ENCODE measurements around the gene LGMN. TPM values are rescaled to one million over a fixed set of nuclear protein-coding genes. Genes with fewer than 3 reads are reported as not detected.
A peak's percentile ranks its signal among the peaks of the same experiment; 100 is the strongest.

The LGMN gene
- total RNA-seq, 2 experiments from 2014 or later = 0.63 to 1.2 TPM

DNA sequence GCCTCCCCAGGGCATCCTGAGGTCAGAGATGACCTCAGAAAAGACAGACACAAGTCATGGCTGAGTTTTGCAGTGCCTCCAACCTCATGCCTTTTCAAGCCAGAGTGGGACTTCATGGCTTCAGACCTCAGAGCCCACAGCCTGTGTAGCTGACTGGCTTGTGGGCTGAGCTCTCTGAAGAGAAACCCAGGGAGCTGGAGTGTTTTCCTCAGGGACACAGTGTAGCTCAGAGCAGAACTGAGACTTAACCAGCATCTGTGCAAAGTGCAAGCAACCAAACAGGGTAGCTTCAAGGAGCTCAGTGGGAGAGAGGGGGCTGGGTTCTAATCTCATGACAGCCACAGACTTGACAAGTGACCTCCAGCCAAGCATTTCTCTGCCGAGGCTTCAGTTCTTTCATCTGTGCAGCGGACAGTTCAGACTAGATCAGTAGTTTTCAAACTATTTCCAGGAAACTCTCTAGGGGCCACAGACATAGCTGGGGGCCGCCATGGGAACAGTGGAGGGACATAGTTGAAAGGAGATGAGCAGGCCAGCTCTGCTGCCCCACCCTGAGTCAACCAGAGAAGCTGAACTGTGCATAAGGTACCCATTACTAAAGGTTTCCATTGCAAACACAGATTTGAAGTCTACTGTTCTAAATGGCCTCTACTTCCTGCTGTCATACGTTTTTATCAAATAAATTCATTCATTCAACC lies 80.0 kb downstream of the LGMN start:
- Mint-ChIP-seq H3K4me3 (no peak overlapping the region), H3K27me3 (no peaks in the 10 kb centered on the region), H3K9me3 (ENCODE audit: low read depth) (no peaks in the 10 kb centered on the region), H3K4me1 (peaks cover 34% of the 10 kb centered on the region), H3K27ac (peak overlapping the region; percentile 30), H3K36me3 (peaks cover 47% of the 10 kb centered on the region)
- CTCF ChIA-PET = interaction anchor here (1.5 kb wide), 1 partner anchor 12 kb away, joined by 5 read pairs; no protein-coding TSS in a partner anchor
- DNase-seq (no peak), ATAC-seq (peak; percentile 39)

DNA sequence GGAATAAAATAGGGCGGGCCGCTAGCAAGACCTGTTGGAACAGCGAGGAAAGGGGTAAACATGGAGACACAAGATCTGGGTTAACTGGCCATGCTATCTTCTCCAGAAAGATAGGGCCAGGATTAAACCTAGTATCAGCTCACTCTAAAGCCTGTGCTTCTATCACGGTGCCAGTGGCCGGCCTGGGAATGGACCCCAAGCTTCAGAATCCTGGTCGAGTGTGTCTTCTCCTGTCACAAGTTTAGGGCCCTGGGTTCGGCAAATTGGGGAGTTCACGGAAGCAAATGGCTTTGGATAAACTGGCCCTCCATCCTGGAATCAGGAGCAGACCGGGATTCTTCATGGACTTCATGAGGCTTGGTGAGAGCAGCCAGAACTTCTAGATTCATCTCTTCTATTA lies 82.2 kb downstream of the LGMN start:
- ATAC-seq (no peak), DNase-seq (no peak)
- Mint-ChIP-seq H3K4me1 (peaks cover 34% of the 10 kb centered on the region), H3K9me3 (ENCODE audit: low read depth) (no peaks in the 10 kb centered on the region), H3K27me3 (no peaks in the 10 kb centered on the region), H3K27ac (no peak overlapping the region), H3K36me3 (peaks cover 52% of the 10 kb centered on the region), H3K4me3 (no peak overlapping the region)
- CTCF ChIA-PET = no interaction called here

GRCh38 chr14:92665661-92666110 lies 82.7 kb downstream of the LGMN start:
- CTCF ChIA-PET = no interaction called here
- H3K9me3 Mint-ChIP-seq (ENCODE audit: low read depth) = no peaks in the 10 kb centered on the region
- H3K27ac Mint-ChIP-seq = no peak overlapping the region
- H3K27me3 Mint-ChIP-seq = no peaks in the 10 kb centered on the region
- no peak overlapping the region for H3K4me3 Mint-ChIP-seq
- DNase-seq (no peak), ATAC-seq (no peak)
- peaks cover 54% of the 10 kb centered on the region for H3K36me3 Mint-ChIP-seq
- H3K4me1 Mint-ChIP-seq = peaks cover 32% of the 10 kb centered on the region

DNA sequence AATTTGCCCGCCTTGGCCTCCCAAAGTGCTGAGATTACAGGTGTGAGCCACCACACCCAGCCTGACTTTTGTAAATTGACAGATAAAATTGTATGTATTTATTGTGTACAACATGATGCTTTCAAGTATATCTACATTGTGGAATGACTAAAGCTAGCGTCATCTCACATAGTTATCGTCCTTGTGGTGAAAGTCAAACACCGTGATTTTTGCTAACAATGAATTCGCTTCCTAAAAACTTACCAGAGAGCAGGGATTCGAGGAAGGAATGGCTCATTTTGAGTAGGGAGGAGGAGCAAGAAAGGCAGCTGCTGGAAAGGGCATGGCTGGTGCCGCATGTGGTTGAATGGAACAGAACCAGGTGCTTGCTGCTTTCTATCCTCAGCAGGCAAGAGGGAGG lies 85.4 kb downstream of the LGMN start:
- ATAC-seq (no peak), DNase-seq (no peak)
- Mint-ChIP-seq H3K27ac (no peak overlapping the region), H3K36me3 (peaks cover 63% of the 10 kb centered on the region), H3K4me3 (no peak overlapping the region), H3K4me1 (peaks cover 17% of the 10 kb centered on the region), H3K9me3 (ENCODE audit: low read depth) (no peaks in the 10 kb centered on the region), H3K27me3 (no peaks in the 10 kb centered on the region)
- CTCF ChIA-PET = no interaction called here

DNA sequence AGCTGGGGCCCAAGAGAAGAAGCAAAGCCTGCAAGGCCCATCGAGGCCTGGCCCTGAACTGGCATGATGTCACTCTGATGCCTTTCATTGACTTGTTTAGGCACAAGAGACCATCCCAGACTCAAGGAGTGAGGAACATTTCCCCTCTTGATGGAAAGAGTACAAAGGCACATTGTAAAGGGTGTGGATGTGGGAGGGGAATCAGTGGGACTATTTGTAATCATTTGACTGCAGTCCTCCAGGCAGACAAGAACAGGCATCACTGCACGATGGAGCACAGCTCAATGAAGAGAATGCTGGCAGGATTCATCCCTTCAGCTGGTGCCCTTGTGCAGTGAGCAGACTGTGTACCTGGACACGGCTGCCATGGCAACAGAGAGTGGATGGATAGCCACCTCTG lies 87.9 kb downstream of the LGMN start:
- DNase-seq = no peak
- Mint-ChIP-seq H3K4me3 (no peak overlapping the region), H3K27me3 (no peaks in the 10 kb centered on the region), H3K27ac (no peak overlapping the region), H3K36me3 (peaks cover 54% of the 10 kb centered on the region), H3K9me3 (ENCODE audit: low read depth) (no peaks in the 10 kb centered on the region), H3K4me1 (peaks cover 17% of the 10 kb centered on the region)
- no peak for ATAC-seq
- CTCF ChIA-PET = no interaction called here

- Mint-ChIP-seq H3K36me3 (peaks cover 57% of the 10 kb centered on the region), H3K4me3 (no peak overlapping the region), H3K4me1 (peaks cover 21% of the 10 kb centered on the region), H3K27ac (no peak overlapping the region), H3K9me3 (ENCODE audit: low read depth) (no peaks in the 10 kb centered on the region), H3K27me3 (no peaks in the 10 kb centered on the region)
- DNase-seq (no peak), ATAC-seq (no peak)
- CTCF ChIA-PET = no interaction called here
Measured at GRCh38 chr14:92659765-92660561, 88.5 kb downstream of the LGMN start.

GRCh38 chr14:92658684-92659083 lies 89.7 kb downstream of the LGMN start:
- DNase-seq (no peak), ATAC-seq (no peak)
- Mint-ChIP-seq H3K27me3 (no peaks in the 10 kb centered on the region), H3K4me1 (peaks cover 28% of the 10 kb centered on the region), H3K36me3 (peaks cover 56% of the 10 kb centered on the region), H3K9me3 (ENCODE audit: low read depth) (no peaks in the 10 kb centered on the region), H3K27ac (no peak overlapping the region), H3K4me3 (no peak overlapping the region)
- CTCF ChIA-PET = no interaction called here

DNA sequence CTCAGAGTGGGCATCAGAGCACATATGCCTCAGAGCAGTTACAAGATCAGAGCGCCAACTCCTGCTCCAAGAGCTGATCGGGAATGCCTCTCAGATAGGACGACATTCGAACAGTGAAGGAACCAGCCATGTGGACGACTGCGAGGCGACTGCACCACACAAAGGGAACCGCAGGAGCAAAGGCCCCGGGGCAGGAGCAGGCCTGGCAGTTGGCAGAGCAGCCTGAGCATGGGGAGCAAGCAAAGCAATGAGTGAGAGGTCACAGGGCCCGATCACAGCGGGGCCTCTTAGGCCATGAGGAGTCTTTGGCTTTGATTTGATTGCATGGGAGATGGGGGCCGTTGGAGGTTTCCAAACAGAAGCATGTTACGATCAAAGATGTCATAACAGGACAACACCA lies 90.3 kb downstream of the LGMN start:
- Mint-ChIP-seq H3K27ac (no peak overlapping the region), H3K27me3 (no peaks in the 10 kb centered on the region), H3K4me3 (no peak overlapping the region), H3K36me3 (peaks cover 60% of the 10 kb centered on the region), H3K9me3 (ENCODE audit: low read depth) (no peaks in the 10 kb centered on the region), H3K4me1 (peaks cover 33% of the 10 kb centered on the region)
- DNase-seq (no peak), ATAC-seq (no peak)
- CTCF ChIA-PET = no interaction called here

- peaks cover 59% of the 10 kb centered on the region for H3K36me3 Mint-ChIP-seq
- H3K27me3 Mint-ChIP-seq = no peaks in the 10 kb centered on the region
- H3K9me3 Mint-ChIP-seq (ENCODE audit: low read depth) = no peaks in the 10 kb centered on the region
- ATAC-seq (no peak), DNase-seq (no peak)
- no peak overlapping the region for H3K27ac Mint-ChIP-seq
- CTCF ChIA-PET = interaction anchor here (0.6 kb wide), 1 partner anchor 99 kb away, joined by 3 read pairs; no protein-coding TSS in a partner anchor
- H3K4me1 Mint-ChIP-seq = peaks cover 35% of the 10 kb centered on the region
- no peak overlapping the region for H3K4me3 Mint-ChIP-seq
Measured at GRCh38 chr14:92657457-92658142, 90.8 kb downstream of the LGMN start.

- CTCF ChIA-PET = interaction anchor here (0.8 kb wide), 1 partner anchor 41 kb away, joined by 3 read pairs; no protein-coding TSS in a partner anchor
- H3K4me3 Mint-ChIP-seq = no peak overlapping the region
- DNase-seq (no peak), ATAC-seq (no peak)
- peak overlapping the region; percentile 8 for H3K27ac Mint-ChIP-seq
- H3K9me3 Mint-ChIP-seq (ENCODE audit: low read depth) = no peaks in the 10 kb centered on the region
- no peaks in the 10 kb centered on the region for H3K27me3 Mint-ChIP-seq
- H3K36me3 Mint-ChIP-seq = peaks cover 56% of the 10 kb centered on the region
- H3K4me1 Mint-ChIP-seq = peaks cover 46% of the 10 kb centered on the region
Measured at GRCh38 chr14:92656306-92657081, 91.9 kb downstream of the LGMN start.

DNA sequence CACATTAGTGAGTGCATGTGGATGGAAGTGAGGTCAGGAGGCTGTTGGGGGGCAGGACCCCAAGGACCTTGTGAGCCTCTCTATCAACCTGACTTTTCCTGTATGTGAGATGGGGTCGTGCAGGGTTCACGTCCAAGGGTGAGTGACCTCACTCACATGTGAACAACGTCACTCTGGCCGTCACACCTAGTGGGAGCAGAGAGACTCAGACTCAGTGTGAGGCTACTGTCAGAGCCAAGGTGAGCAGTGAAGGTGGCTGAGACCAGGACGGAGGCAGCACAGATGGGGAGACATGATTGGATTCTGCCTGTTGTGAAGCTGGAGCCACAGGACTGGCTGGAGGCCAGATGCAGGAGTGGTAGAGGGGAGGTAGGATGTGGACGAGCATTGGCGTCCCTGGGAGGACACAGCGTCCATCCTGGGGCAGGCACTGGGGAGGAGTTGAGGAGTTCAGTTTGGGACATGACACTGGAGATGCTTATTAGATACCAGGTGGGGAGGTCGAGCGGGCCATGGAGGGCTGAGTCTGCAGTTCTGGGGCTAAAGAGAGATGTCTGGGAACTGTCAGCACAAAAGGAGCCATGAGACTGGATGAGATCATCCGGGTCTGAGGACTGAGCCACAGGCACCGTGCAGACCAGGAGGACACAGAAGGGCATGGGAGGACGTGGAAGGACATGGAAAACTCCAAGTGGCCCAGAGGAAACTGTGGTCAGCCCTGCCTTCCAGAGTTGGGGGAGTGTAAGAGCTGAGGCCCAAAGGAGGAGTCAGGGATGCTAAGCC lies 92.8 kb downstream of the LGMN start:
- DNase-seq = no peak
- no peaks in the 10 kb centered on the region for H3K27me3 Mint-ChIP-seq
- peaks cover 55% of the 10 kb centered on the region for H3K4me1 Mint-ChIP-seq
- CTCF ChIA-PET = no interaction called here
- no peak overlapping the region for H3K4me3 Mint-ChIP-seq
- peak overlapping the region; percentile 34 for H3K27ac Mint-ChIP-seq
- no peaks in the 10 kb centered on the region for H3K9me3 Mint-ChIP-seq (ENCODE audit: low read depth)
- ATAC-seq = no peak
- H3K36me3 Mint-ChIP-seq = peaks cover 55% of the 10 kb centered on the region

GRCh38 chr14:92654239-92654901 lies 94.1 kb downstream of the LGMN start:
- H3K4me3 Mint-ChIP-seq = no peak overlapping the region
- H3K27ac Mint-ChIP-seq = peak overlapping the region; percentile 22
- DNase-seq (no peak), ATAC-seq (no peak)
- CTCF ChIA-PET = interaction anchor here (1.0 kb wide), 1 partner anchor 23 kb away, joined by 3 read pairs; no protein-coding TSS in a partner anchor
- peaks cover 65% of the 10 kb centered on the region for H3K4me1 Mint-ChIP-seq
- no peaks in the 10 kb centered on the region for H3K9me3 Mint-ChIP-seq (ENCODE audit: low read depth)
- no peaks in the 10 kb centered on the region for H3K27me3 Mint-ChIP-seq
- H3K36me3 Mint-ChIP-seq = peaks cover 43% of the 10 kb centered on the region
